ENCODE measurements around the gene NR2C2.

Gene NR2C2

DNA sequence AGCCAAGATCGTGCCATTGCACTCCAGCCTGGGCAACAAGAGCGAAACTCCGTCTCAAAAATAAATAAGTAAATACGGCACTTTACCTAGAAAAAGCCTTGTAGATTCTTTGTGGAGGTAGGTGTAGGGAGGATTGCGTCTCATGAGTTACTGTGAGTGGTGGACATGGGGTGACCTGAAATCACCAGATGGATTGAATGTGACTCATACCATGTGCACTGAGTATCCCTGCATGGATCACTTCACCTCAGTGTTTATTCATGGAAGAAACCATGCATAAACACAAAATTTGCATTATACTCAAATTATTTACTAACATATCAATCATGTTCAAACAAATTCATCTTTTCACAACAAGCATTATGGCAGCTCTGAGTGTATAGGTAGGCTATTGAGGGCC lies 61.8 kb downstream of the NR2C2 start:
- no peak for TF ChIP-seq CTCF (IDR thresholded peaks at IDR 0.05; ENCODE audit: insufficient read depth, missing control alignments)
- FAIRE-seq: no peak
- no peak for DNase-seq (ENCODE audit: insufficient read length, low spot score)

DNA sequence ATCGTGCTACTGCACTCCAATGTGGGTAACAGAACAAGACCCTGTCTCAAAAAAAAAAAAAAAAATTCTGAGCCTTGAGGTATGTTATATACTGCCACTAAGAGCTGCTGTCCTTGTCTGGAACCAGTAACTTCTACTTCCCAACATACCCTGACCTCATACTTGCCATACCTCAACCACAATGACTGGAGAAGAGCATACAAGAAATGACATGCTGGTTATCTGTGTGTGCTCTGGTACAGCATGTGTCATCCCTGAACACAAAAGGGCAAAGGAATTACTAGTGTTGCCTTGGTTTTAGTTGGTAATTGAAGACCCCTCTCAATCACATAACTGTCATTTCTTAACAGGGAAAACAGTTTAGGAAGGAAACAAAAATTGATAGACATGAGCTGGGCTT lies 63.3 kb downstream of the NR2C2 start:
- DNase-seq (ENCODE audit: insufficient read length, low spot score): no peak
- TF ChIP-seq CTCF (IDR thresholded peaks at IDR 0.05; ENCODE audit: insufficient read depth, missing control alignments): no peak
- FAIRE-seq: no peak

- FAIRE-seq: no peak
- TF ChIP-seq CTCF (IDR thresholded peaks at IDR 0.05; ENCODE audit: insufficient read depth, missing control alignments): no peak
- DNase-seq (ENCODE audit: insufficient read length, low spot score): no peak
Observed at GRCh38 chr3:15011174-15011573, 63.8 kb downstream of the NR2C2 start.

GRCh38 chr3:15014606-15015328 lies 67.4 kb downstream of the NR2C2 start:
- TF ChIP-seq CTCF (IDR thresholded peaks at IDR 0.05; ENCODE audit: insufficient read depth, missing control alignments): no peak
- FAIRE-seq (no peak), DNase-seq (ENCODE audit: insufficient read length, low spot score) (no peak)

DNA sequence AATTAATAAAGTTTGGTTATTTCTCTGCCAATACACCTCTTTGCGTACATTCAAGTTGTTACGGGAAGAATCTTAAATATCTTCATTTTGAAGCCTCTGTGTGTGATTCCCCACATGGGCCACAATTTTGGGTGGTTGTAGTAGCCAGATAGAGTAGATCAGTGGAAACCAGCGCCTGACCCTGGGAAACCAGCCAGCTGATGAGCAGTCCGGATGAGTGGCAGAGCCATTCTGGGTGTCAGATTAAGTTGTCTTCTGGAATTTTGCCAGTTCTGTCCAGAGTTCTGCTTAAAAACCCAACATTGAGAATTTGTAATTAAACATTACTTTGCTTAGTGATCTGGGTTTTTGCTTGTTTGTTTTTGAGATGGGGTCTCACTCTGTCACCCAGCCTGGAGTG lies 68.1 kb downstream of the NR2C2 start:
- DNase-seq (ENCODE audit: insufficient read length, low spot score): no peak
- no peak for TF ChIP-seq CTCF (IDR thresholded peaks at IDR 0.05; ENCODE audit: insufficient read depth, missing control alignments)
- no peak for FAIRE-seq

DNA sequence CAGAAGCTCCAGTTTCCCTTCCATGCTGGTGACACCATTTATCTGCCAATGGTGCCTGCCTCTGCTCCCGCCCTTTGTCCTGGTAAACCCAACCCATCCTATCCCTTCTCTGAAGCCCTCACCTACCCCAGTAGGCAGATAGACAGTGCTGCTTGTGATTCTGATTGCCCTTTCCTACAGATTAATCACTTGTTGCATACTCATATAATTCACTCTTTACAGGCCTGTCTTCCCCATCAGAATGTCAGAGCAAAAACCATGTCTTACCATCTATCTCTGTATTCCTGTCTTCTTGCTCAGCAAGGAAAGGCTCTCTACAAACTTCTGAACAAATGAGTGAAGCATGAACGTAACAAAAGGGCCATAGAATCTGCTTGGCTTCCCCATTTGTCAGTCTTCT lies 69.8 kb downstream of the NR2C2 start:
- TF ChIP-seq CTCF (IDR thresholded peaks at IDR 0.05; ENCODE audit: insufficient read depth, missing control alignments): no peak
- no peak for DNase-seq (ENCODE audit: insufficient read length, low spot score)
- FAIRE-seq: no peak

GRCh38 chr3:15023249-15023648 lies 75.9 kb downstream of the NR2C2 start:
- FAIRE-seq (no peak), DNase-seq (ENCODE audit: insufficient read length, low spot score) (no peak)

More at GRCh38 chr3:15023249-15023648, 75.9 kb downstream of the NR2C2 start:
- TF ChIP-seq CTCF (IDR thresholded peaks at IDR 0.05; ENCODE audit: insufficient read depth, missing control alignments): no peak

Measured in D721Med (cell line).